Spleen (tissue), 7 donors: ENCODE data around the gene CYP4F11.

Experiments used
- POLR2A ChIP-seq, 3 donors: fragments of 450-650 bp; IDR thresholded peaks; one replicate each; pipeline ENCODE4 v1.5.1; 2017; ENCODE audit warnings: antibody characterized with exemption in 3 of 3, mild to moderate bottlenecking in 1 of 3
- TF ChIP-seq, protein P1 (sequence below), 11 experiments: fragments of 200-600 bp in 7 of 11; fragments of 450-650 bp in 4 of 11; sonication (generic) in 4 of 11; IDR thresholded peaks in 8 of 11; conservative IDR thresholded peaks in 3 of 11; 1 replicate in 7 of 11; 2 replicates in 4 of 11; pipeline versions ENCODE4 v1.4.0 to v1.8.0; 2016 to 2021; ENCODE audit warnings: antibody characterized with exemption in 11 of 11, inconsistent platforms in 4 of 11, mild to moderate bottlenecking in 1 of 11
- donor health status: DM: no; HTN: no; CAD: no; lungs with moderate emphysema.
- donor health status: DM: no; HTN: no; CAD: no.
- donor health status: DM: no; HTN: no; CAD: no.

DNA sequence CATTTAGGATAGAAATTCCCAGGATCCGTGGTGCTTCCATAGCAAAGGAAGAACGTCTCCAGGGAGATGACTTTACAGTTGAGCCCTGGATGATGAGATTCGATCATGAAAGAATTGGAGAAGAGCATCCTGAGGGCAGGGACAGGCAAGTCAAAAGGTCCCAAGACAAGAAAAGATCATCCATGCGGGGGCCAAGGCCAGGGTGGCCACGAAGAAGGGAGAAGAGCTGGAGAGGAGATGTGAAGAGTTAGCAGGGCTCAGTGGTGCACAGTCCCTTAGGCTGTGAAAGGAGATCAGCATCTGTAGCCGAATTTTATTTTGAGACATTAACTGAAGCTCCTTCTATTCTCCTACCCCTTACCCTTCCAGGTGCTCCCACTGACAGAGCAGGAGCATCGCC lies 43.4 kb upstream of the CYP4F11 start:
- TF ChIP-seq, protein P1, sequence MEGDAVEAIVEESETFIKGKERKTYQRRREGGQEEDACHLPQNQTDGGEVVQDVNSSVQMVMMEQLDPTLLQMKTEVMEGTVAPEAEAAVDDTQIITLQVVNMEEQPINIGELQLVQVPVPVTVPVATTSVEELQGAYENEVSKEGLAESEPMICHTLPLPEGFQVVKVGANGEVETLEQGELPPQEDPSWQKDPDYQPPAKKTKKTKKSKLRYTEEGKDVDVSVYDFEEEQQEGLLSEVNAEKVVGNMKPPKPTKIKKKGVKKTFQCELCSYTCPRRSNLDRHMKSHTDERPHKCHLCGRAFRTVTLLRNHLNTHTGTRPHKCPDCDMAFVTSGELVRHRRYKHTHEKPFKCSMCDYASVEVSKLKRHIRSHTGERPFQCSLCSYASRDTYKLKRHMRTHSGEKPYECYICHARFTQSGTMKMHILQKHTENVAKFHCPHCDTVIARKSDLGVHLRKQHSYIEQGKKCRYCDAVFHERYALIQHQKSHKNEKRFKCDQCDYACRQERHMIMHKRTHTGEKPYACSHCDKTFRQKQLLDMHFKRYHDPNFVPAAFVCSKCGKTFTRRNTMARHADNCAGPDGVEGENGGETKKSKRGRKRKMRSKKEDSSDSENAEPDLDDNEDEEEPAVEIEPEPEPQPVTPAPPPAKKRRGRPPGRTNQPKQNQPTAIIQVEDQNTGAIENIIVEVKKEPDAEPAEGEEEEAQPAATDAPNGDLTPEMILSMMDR (IDR thresholded peaks at IDR 0.05 in 8 of 11, conservative IDR thresholded peaks at IDR 0.05 in 3 of 11), result no peak
- no peak for TF ChIP-seq POLR2A (IDR thresholded peaks at IDR 0.05)
